Neural crest cell (in vitro differentiated cells): Measurements from ENCODE around the gene HDLBP. TPM values are rescaled to one million over a fixed set of nuclear protein-coding genes. Genes with fewer than 3 reads are reported as not detected.

Source experiments
- DNase-seq: peaks from one replicate; pipeline ENCODE4 v3.0.0; 2021; ENCODE audit warnings: low read depth, mixed read lengths, low spot score
- H3K27ac Mint-ChIP-seq: one replicate; pipeline ENCODE4 v1.8.0; 2021; ENCODE audit warnings: mild to moderate bottlenecking, mixed read lengths; ENCODE audit not compliant: unreplicated experiment
- H3K27me3 Mint-ChIP-seq: 2 replicates; pipeline ENCODE4 v1.8.0; 2021; ENCODE audit warnings: low read depth, mild to moderate bottlenecking, mixed read lengths
- H3K36me3 Mint-ChIP-seq: 2 replicates; pipeline ENCODE4 v1.8.0; 2021; ENCODE audit warnings: low read depth, mild to moderate bottlenecking, mixed read lengths
- H3K4me1 Mint-ChIP-seq: 2 replicates; pipeline ENCODE4 v1.8.0; 2021; ENCODE audit warnings: mixed read lengths
- H3K4me3 Mint-ChIP-seq: one replicate; pipeline ENCODE4 v1.8.0; 2021; ENCODE audit warnings: mild to moderate bottlenecking, mixed read lengths
- H3K9me3 Mint-ChIP-seq: 2 replicates; pipeline ENCODE4 v1.8.0; 2021; ENCODE audit warnings: mixed read lengths
- total RNA-seq: library from RNA; stranded (reverse); gene quantifications from 2 replicates; pipeline ENCODE4 v1.2.1, GENCODE V29; 2021
- TF ChIP-seq, protein P1 (sequence below): fragments of 200-600 bp; sonication (generic); conservative IDR thresholded peaks from 2 replicates; pipeline ENCODE4 v1.5.0; 2021; ENCODE audit warnings: antibody characterized with exemption, mild to moderate bottlenecking

Gene HDLBP
- total RNA-seq, 1 donor from 2014 or later = 333 TPM

DNA sequence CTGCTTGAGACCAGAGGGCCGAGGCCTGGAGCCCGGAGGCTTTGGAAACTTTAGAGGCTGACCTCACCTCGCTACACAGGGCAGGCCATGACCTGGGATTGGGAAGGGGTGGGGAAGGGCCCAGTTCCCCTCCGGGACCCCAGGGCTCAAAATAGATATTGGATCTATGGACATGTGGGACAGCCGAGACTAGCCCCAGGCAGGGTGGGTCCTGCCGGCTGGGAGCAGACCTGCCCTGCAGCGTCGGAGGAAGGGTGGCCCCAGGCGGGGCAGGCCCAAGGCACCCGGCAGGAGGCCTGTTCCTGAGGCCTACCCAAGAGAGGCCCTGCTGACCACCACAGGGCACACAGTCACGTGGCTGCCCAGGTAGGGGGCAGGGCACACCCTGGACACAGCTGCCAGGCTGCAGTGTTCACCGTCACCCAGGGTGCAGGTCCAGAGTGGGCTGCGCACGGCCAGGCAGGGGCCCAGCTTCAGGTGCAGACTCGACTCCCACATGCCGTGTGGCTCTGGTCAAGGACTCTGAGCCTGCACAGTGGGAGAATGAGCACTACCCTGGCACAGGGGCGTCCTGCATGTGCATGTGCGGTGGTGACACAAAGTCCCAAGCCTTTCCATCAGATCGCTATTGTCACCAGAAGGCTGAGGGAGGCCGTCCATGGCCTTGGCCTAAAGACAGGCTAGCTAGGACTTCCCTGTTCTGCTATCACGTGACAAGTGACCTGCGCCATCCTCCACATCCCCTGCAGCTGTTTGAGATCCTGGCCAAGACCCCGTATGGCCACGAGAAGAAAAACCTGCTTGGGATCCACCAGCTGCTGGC lies 113.8 kb downstream of the HDLBP start:
- Mint-ChIP-seq H3K36me3 (no peaks in the 10 kb centered on the region), H3K4me1 (no peaks in the 10 kb centered on the region), H3K4me3 (no peak overlapping the region), H3K9me3 (no peaks in the 10 kb centered on the region), H3K27me3 (no peaks in the 10 kb centered on the region), H3K27ac (no peak overlapping the region)
- DNase-seq = no peak
- TF ChIP-seq, protein P1, sequence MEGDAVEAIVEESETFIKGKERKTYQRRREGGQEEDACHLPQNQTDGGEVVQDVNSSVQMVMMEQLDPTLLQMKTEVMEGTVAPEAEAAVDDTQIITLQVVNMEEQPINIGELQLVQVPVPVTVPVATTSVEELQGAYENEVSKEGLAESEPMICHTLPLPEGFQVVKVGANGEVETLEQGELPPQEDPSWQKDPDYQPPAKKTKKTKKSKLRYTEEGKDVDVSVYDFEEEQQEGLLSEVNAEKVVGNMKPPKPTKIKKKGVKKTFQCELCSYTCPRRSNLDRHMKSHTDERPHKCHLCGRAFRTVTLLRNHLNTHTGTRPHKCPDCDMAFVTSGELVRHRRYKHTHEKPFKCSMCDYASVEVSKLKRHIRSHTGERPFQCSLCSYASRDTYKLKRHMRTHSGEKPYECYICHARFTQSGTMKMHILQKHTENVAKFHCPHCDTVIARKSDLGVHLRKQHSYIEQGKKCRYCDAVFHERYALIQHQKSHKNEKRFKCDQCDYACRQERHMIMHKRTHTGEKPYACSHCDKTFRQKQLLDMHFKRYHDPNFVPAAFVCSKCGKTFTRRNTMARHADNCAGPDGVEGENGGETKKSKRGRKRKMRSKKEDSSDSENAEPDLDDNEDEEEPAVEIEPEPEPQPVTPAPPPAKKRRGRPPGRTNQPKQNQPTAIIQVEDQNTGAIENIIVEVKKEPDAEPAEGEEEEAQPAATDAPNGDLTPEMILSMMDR = no peak

DNA sequence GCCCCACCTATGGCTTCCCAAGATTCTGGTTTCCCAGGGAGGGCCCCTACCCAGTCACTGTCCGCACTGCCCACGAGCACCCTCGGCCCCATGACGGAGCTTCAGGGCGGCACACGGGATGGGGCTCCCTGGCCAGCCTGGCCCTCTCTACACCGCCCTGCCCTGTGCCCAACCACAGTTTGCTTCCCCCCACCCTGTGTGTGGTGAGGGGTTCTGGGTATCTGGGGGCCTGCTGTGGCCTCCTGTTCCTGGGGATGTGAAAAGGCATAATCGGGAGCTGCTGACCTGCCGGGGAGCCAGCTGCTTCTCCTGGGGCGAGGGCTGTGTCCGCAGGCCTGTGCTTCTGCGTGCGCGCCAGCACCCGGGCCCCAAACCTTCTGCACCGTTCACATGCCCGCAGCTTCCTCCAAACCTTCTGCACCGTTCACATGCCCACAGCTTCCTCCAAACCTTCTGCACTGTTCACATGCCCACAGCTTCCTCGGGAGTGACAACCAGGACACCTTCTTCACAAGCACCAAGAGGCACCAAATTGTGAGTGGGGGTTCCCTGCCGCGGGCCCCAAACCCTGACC lies 114.6 kb downstream of the HDLBP start:
- Mint-ChIP-seq H3K4me1 (peaks cover 4% of the 10 kb centered on the region), H3K27me3 (no peaks in the 10 kb centered on the region), H3K9me3 (no peaks in the 10 kb centered on the region), H3K27ac (no peak overlapping the region), H3K4me3 (no peak overlapping the region), H3K36me3 (no peaks in the 10 kb centered on the region)
- no peak for DNase-seq
- TF ChIP-seq, protein P1 = no peak

DNA sequence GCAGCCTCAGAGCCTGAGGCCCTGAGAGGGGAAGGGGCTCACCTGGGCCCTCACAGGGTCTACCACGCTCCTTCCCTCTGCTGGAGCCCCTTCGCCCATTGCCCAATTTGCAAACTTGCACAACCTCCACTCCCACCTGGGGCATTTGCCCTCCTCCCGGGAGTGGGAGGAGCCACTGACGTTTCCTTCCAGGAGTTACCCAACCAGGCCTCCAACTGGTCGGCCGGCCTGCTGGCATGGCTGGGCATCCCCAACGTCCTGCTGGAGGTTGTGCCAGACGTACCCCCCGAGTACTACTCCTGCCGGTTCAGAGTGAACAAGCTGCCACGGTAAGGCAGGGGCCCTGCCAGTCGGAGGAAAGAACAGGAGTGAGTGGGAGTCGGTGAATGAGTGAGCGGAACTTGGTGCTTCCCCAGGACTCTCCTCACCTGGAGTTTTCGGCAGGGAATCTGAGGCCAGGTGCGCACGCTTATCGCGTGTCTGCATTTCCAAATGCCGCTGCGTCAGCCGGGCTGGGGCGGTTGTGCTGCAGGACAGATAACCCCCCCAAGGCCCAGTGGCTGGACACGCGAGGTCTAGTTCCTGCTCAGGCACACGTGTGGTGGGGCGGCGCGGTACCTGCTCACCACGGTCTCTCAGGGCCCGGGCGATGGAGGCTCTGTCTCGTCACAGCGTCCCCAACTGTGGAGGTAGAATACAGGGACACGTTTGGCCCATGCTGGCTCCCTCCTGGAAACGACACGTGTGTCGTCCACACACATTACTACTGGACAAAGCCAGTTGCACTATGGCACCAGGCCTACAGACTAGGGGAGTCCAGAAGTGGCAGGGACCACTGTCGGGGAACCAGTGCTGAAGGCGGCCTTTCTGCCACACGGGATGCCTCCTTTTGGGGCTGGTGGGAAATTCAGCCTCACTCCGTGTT lies 115.3 kb downstream of the HDLBP start:
- DNase-seq = no peak
- TF ChIP-seq, protein P1 = no peak
- Mint-ChIP-seq H3K27me3 (no peaks in the 10 kb centered on the region), H3K27ac (no peak overlapping the region), H3K4me3 (no peak overlapping the region), H3K9me3 (no peaks in the 10 kb centered on the region), H3K4me1 (peaks cover 4% of the 10 kb centered on the region), H3K36me3 (no peaks in the 10 kb centered on the region)

DNA sequence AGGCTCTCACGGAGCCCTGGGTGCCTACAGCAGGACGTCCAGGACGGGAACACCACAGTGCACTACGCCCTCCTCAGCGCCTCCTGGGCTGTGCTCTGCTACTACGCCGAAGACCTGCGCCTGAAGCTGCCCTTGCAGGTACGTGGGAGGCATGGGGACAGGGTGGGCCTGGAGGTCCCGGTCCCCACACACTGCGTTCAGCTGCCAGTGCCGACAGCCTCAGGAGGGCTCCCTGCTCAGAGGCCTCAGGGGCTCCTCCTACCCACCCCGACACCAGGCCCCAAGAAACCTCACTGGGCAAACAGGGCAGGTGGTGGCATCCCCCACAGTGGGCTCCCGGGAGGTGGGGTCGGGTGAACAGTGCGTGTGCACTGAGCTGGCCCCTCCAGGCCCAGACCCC lies 116.2 kb downstream of the HDLBP start:
- no peaks in the 10 kb centered on the region for H3K9me3 Mint-ChIP-seq

More for the DNA sequence above, 116.2 kb downstream of the HDLBP start:
- Mint-ChIP-seq H3K4me3 (no peak overlapping the region), H3K27me3 (no peaks in the 10 kb centered on the region), H3K36me3 (no peaks in the 10 kb centered on the region), H3K4me1 (peaks cover 4% of the 10 kb centered on the region), H3K27ac (no peak overlapping the region)
- TF ChIP-seq, protein P1 = no peak
- DNase-seq = no peak
